Muscle of arm (tissue), 12 donors: ENCODE data around the gene CCR2. TPM values are rescaled to one million over a fixed set of nuclear protein-coding genes. Genes with fewer than 3 reads are reported as not detected.
A peak's percentile ranks its signal among the peaks of the same experiment; 100 is the strongest.

Source experiments
- DNase-seq: peaks from one replicate; pipeline ENCODE4 v3.0.0-alpha.2; 2013
- polyA plus RNA-seq, 12 donors: library from polyadenylated mRNA; unstranded; fragments of 120-200 nt; gene quantifications; one replicate each; pipeline ENCODE4 v1.2.1, GENCODE V29; 2013; ENCODE audit not compliant: insufficient read length in 12 of 12

Gene CCR2
- polyA plus RNA-seq, 12 donors: 0.48 to 2.8 (median 0.82) TPM; not detected in 2

DNA sequence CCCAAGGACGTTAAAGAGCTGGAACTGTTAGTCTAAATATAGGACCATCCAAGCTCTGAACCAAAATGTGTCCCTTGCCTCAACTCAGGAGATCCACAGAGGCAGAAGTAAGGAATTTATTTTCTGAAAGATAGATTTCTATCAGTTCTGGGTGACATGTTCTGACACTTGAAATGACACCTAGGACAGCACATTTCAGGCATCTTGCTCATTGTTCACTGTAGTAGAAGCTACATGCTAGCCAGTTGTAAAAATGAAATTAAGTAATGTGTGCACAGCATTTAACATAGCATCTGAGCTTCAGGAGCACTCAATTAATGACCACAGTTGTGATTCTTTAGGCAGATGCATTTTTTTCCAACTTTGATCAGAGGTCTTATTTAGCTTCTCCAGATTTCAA is 567 bp downstream of the CCR2 start:
- no peak for DNase-seq

- DNase-seq: no peak
These were observed 1.1 kb downstream of the CCR2 start for GRCh38 chr3:46354984-46355383.

DNA sequence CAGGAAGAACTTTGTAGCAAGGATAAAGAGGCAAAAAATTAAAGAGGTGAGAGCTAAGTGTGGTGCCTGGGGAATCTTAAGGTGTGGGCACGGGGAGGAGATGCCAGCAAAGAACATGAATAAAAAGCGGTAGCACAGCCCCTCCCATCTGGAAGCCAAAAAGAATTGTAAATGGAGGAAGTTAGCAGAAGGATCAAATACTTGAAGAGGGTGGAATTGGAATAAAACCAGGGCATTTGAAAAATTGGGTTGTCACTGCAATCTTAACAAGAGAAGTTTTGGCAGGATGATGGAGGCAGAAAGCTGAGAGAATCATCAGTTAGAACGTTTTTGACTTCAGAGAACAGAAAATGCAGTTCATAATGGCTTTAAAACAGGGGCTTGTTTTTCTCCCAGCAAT is 2.4 kb downstream of the CCR2 start:
- DNase-seq: no peak

DNA sequence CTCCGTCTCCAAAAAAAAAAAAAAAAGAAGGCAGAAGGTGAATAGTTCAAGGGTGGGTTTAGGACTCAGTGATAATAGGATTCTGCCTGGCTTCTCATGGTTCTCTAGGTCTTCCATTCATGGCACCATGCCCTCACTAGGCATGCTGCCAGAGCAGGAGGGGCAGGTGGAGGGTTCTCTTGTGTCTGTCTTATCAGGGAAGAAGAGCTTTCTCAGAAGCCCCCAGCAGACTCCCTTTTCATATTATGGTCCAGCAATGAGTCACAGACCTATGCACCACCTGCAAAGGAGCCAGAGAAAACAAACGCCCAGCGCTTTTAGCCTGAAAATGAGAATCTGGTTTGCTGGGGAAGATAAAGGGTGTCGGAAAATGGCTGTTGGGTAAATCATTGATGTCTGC is 3.0 kb downstream of the CCR2 start:
- DNase-seq: no peak

GRCh38 chr3:46358466-46358865 is 4.6 kb downstream of the CCR2 start:
- no peak for DNase-seq

DNA sequence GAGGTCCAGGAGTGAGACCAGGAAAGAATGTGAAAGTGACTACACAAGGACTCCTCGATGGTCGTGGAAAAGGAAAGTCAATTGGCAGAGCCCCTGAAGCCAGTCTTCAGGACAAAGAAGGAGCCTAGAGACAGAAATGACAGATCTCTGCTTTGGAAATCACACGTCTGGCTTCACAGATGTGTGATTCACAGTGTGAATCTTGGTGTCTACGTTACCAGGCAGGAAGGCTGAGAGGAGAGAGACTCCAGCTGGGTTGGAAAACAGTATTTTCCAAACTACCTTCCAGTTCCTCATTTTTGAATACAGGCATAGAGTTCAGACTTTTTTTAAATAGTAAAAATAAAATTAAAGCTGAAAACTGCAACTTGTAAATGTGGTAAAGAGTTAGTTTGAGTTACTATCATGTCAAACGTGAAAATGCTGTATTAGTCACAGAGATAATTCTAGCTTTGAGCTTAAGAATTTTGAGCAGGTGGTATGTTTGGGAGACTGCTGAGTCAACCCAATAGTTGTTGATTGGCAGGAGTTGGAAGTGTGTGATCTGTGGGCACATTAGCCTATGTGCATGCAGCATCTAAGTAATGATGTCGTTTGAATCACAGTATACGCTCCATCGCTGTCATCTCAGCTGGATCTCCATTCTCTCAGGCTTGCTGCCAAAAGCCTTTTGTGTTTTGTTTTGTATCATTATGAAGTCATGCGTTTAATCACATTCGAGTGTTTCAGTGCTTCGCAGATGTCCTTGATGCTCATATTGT is 6.0 kb downstream of the CCR2 start:
- peak; percentile 30 for DNase-seq

GRCh38 chr3:46360907-46361306 is 7.0 kb downstream of the CCR2 start:
- no peak for DNase-seq

DNA sequence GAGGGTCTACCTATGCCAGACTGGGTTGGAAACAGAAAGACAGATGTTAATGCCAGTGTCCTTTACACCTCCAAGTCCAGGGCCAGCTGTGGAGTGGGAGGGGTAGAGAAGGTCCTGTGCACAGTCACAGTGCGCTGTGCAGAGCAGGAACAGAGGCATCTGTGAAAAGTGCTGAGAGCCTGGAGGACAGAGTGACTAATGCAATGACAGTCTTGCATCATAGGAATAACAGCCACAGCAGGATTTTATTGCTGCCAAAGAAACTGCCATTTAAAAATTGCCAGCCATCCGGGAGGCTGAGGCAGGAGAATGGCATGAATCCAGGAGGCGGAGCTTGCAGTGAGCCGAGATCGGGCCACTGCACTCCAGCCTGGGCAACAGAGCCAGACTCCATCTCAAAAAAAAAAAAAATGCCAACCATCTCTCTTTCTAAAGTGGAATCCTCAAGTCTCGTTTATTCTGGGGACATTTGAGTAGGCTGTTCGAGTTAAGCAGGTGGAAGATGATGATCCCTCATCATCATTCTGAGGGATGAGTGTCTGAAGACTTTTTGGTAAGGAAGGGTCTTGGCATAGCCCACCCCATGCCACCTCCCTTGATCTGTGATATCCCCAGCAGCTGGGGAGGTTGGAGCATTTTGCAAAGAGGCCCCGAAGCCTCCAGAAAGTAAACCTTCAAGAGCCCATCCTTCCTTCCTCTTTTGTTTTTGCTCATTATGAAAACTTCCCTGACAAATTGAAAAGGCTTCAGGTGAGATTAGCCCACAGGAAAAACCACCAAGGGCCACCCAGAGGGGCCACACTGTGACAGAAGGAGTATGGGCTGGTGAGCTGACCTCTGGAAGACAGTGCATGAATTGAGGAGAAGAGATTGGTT is 7.7 kb downstream of the CCR2 start:
- DNase-seq: no peak

DNA sequence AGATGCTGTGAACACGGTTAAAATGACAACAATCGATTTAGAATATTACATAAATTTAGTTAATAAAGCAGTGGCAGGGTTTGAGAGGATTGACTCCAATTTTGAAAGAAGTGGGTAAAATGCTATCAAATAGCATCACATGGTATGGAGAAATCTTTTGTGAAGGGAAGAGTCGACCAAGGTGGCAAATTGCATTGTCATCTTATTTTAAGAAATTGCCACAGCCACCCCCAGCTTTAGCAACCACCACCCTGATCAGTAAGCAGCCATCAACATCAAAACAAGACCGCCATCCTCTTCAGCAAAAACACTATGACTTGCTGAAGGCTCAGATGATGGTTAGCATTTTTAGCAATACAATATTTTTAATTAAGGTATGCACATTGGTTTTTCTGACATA is 11.1 kb downstream of the CCR2 start:
- DNase-seq: no peak

- DNase-seq: no peak
These were observed 12.0 kb downstream of the CCR2 start for GRCh38 chr3:46365737-46366524.

- no peak for DNase-seq
These were observed 13.9 kb downstream of the CCR2 start for GRCh38 chr3:46367811-46368210.

- DNase-seq: peak; percentile 31
These were observed 14.7 kb downstream of the CCR2 start for GRCh38 chr3:46368569-46368968.

DNA sequence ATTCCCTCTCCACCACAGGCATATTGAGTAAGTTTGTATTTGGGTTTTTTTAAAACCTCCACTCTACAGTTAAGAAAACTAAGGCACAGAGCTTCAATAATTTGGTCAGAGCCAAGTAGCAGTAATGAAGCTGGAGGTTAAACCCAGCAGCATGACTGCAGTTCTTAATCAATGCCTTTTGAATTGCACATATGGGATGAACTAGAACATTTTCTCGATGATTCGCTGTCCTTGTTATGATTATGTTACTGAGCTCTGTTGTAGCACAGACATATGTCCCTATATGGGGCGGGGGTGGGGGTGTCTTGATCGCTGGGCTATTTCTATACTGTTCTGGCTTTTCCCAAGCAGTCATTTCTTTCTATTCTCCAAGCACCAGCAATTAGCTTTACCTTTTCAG is 15.2 kb downstream of the CCR2 start:
- DNase-seq: no peak

DNA sequence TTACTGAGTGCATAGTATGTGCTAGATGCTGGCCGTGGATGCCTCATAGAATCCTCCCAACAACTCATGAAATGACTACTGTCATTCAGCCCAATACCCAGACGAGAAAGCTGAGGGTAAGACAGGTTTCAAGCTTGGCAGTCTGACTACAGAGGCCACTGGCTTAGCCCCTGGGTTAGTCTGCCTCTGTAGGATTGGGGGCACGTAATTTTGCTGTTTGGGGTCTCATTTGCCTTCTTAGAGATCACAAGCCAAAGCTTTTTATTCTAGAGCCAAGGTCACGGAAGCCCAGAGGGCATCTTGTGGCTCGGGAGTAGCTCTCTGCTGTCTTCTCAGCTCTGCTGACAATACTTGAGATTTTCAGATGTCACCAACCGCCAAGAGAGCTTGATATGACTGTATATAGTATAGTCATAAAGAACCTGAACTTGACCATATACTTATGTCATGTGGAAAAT is 15.8 kb downstream of the CCR2 start:
- no peak for DNase-seq

DNA sequence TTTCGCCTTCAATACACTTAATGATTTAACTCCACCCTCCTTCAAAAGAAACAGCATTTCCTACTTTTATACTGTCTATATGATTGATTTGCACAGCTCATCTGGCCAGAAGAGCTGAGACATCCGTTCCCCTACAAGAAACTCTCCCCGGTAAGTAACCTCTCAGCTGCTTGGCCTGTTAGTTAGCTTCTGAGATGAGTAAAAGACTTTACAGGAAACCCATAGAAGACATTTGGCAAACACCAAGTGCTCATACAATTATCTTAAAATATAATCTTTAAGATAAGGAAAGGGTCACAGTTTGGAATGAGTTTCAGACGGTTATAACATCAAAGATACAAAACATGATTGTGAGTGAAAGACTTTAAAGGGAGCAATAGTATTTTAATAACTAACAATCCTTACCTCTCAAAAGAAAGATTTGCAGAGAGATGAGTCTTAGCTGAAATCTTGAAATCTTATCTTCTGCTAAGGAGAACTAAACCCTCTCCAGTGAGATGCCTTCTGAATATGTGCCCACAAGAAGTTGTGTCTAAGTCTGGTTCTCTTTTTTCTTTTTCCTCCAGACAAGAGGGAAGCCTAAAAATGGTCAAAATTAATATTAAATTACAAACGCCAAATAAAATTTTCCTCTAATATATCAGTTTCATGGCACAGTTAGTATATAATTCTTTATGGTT is 17.1 kb downstream of the CCR2 start, which contains the start of gene CCR5:
Gene CCR5 (plus strand): TSS at position 108 of the 680 bp plus-strand sequence. CDS start 1,957 bp downstream, outside the sequence.
- DNase-seq: no peak

DNA sequence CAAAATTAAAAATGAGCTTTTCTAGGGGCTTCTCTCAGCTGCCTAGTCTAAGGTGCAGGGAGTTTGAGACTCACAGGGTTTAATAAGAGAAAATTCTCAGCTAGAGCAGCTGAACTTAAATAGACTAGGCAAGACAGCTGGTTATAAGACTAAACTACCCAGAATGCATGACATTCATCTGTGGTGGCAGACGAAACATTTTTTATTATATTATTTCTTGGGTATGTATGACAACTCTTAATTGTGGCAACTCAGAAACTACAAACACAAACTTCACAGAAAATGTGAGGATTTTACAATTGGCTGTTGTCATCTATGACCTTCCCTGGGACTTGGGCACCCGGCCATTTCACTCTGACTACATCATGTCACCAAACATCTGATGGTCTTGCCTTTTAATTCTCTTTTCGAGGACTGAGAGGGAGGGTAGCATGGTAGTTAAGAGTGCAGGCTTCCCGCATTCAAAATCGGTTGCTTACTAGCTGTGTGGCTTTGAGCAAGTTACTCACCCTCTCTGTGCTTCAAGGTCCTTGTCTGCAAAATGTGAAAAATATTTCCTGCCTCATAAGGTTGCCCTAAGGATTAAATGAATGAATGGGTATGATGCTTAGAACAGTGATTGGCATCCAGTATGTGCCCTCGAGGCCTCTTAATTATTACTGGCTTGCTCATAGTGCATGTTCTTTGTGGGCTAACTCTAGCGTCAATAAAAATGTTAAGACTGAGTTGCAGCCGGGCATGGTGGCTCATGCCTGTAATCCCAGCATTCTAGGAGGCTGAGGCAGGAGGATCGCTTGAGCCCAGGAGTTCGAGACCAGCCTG is 17.8 kb downstream of the CCR2 start:
- DNase-seq: no peak

DNA sequence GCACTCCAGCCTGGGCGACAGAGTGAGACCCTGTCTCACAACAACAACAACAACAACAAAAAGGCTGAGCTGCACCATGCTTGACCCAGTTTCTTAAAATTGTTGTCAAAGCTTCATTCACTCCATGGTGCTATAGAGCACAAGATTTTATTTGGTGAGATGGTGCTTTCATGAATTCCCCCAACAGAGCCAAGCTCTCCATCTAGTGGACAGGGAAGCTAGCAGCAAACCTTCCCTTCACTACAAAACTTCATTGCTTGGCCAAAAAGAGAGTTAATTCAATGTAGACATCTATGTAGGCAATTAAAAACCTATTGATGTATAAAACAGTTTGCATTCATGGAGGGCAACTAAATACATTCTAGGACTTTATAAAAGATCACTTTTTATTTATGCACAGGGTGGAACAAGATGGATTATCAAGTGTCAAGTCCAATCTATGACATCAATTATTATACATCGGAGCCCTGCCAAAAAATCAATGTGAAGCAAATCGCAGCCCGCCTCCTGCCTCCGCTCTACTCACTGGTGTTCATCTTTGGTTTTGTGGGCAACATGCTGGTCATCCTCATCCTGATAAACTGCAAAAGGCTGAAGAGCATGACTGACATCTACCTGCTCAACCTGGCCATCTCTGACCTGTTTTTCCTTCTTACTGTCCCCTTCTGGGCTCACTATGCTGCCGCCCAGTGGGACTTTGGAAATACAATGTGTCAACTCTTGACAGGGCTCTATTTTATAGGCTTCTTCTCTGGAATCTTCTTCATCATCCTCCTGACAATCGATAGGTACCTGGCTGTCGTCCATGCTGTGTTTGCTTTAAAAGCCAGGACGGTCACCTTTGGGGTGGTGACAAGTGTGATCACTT is 18.8 kb downstream of the CCR2 start:
- DNase-seq: no peak

GRCh38 chr3:46374755-46375154 is 20.8 kb downstream of the CCR2 start:
- no peak for DNase-seq

- no peak for DNase-seq
These were observed 21.3 kb downstream of the CCR2 start for GRCh38 chr3:46375218-46375617.

- DNase-seq: no peak
These were observed 21.9 kb downstream of the CCR2 start for GRCh38 chr3:46375814-46376213.
